HFFc6 (cell line): ENCODE measurements around the gene GABPA. TPM values are rescaled to one million over a fixed set of nuclear protein-coding genes. Genes with fewer than 3 reads are reported as not detected.

Source experiments
- DNase-seq: peaks from one replicate; pipeline ENCODE4 v3.0.0-alpha.2; 2018
- H3K27ac Mint-ChIP-seq: 2 replicates; pipeline ENCODE4 v1.8.0; 2020; ENCODE audit warnings: mild to moderate bottlenecking, mixed read lengths
- H3K27me3 Mint-ChIP-seq: 2 replicates; pipeline ENCODE4 v1.8.0; 2021; ENCODE audit warnings: mild to moderate bottlenecking, moderate library complexity, mixed read lengths; ENCODE audit not compliant: insufficient read depth
- H3K36me3 Mint-ChIP-seq: 2 replicates; pipeline ENCODE4 v1.8.0; 2021; ENCODE audit warnings: low read depth, mixed read lengths
- H3K4me1 Mint-ChIP-seq: 2 replicates; pipeline ENCODE4 v1.8.0; 2020; ENCODE audit warnings: low read depth, mixed read lengths
- H3K4me3 Mint-ChIP-seq: 2 replicates; pipeline ENCODE4 v1.8.0; 2020; ENCODE audit warnings: mild to moderate bottlenecking, moderate library complexity, mixed read lengths
- H3K9me3 Mint-ChIP-seq: 2 replicates; pipeline ENCODE4 v1.8.0; 2020; ENCODE audit warnings: mild to moderate bottlenecking, mixed read lengths
- total RNA-seq, 6 experiments: library from RNA; stranded (reverse); fragmentation: NEBNext Ultra II Directional; extraction: Animal tissue kit (Norgen Biotek cat#: 25700); gene quantifications; 2 replicates in 1 of 6; 3 replicates in 5 of 6; pipeline ENCODE4 v1.2.3, GENCODE V29; 2021
- TF ChIP-seq, protein P1 (sequence below): fragments of 200-600 bp; sonication (generic); IDR thresholded peaks from 2 replicates; pipeline ENCODE4 v1.5.0; 2021; ENCODE audit warnings: antibody characterized with exemption, mild to moderate bottlenecking

The GABPA gene
- total RNA-seq, 6 experiments from 2014 or later, result 15.6 to 20.1 (median 18.4) TPM

DNA sequence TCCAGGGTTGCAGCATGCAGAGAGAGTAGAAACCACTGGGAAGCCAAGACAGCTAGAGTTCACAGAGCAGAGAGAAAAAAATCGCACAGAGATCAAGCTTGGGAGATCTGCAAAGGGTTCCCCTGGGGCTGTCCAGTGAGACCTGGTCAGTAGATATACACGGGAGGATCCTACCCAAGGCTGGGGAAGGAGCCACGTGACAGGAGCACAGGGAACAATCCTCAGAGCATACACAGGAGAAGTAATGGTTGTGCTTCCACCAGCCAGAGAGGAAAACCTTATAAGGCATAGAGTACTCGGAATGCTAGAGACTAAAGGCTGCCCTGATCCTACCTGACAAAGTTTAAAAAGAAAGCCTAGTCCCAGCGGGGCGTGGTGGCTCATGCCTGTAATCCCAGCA lies 53.9 kb downstream of the GABPA start:
- no peak overlapping the region for H3K4me3 Mint-ChIP-seq
- no peak for DNase-seq
- TF ChIP-seq, protein P1, sequence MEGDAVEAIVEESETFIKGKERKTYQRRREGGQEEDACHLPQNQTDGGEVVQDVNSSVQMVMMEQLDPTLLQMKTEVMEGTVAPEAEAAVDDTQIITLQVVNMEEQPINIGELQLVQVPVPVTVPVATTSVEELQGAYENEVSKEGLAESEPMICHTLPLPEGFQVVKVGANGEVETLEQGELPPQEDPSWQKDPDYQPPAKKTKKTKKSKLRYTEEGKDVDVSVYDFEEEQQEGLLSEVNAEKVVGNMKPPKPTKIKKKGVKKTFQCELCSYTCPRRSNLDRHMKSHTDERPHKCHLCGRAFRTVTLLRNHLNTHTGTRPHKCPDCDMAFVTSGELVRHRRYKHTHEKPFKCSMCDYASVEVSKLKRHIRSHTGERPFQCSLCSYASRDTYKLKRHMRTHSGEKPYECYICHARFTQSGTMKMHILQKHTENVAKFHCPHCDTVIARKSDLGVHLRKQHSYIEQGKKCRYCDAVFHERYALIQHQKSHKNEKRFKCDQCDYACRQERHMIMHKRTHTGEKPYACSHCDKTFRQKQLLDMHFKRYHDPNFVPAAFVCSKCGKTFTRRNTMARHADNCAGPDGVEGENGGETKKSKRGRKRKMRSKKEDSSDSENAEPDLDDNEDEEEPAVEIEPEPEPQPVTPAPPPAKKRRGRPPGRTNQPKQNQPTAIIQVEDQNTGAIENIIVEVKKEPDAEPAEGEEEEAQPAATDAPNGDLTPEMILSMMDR, result no peak
- H3K36me3 Mint-ChIP-seq, result no peaks in the 10 kb centered on the region
- H3K4me1 Mint-ChIP-seq, result peaks cover 14% of the 10 kb centered on the region
- no peak overlapping the region for H3K27ac Mint-ChIP-seq
- no peaks in the 10 kb centered on the region for H3K9me3 Mint-ChIP-seq
- H3K27me3 Mint-ChIP-seq, result peaks cover 5% of the 10 kb centered on the region

DNA sequence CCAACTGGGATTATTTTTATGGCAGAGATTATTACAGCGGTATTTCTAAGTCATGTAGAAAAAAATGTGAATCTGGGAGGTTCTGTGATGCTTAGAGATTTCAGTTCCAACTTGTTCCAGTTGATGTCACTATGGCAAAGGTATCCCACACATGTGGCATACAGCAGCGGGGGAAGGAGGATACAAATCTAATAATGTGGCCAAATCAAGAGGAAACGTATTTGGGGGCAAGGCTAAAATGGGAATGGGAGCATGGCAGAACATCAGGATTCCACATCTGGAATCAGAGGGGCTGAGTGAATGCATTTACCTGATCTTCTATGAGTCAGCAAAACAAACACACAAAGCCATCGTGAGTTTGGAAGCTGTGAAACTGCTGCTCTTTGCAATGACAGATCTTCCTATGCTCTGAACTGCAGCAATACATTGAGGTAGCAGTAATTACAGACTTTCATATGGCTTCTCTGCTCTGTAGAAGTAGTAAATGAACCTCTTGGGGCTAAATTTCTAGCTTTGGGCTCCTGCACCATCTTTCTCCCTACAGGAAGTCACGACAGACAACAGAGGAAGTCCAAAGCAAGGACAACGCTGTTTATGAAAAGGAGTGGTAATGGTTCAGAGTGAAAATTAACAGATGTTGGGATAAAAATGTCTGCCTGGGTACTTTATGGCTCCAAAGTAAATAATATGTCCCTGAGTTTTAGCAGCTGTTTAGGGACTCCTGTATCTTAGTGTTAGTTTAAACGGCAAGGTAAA lies 55.5 kb downstream of the GABPA start:
- TF ChIP-seq, protein P1, result peak; percentile 56
- H3K27ac Mint-ChIP-seq, result peak overlapping the region; percentile 31; the same call in 1 of the 2 replicates
- peak; percentile 34 for DNase-seq
- peaks cover 5% of the 10 kb centered on the region for H3K27me3 Mint-ChIP-seq
- peaks cover 14% of the 10 kb centered on the region for H3K4me1 Mint-ChIP-seq
- no peaks in the 10 kb centered on the region for H3K36me3 Mint-ChIP-seq
- H3K4me3 Mint-ChIP-seq, result peak overlapping the region; percentile 84
- no peaks in the 10 kb centered on the region for H3K9me3 Mint-ChIP-seq

DNA sequence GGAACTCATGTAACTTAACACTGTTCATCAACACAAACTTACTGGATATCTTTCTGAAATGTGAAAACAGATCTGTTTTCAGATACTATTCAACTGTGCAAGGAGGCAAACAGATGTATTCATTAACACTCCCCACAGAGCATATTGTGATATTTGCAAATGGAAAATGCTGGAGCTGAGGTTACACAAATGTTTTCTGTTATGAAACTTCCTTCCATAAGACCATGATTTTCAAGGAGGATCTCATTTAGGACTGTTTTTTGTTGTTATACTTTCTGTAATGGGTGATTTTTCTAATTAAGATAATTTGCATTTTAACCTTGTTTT lies 56.1 kb downstream of the GABPA start:
- Mint-ChIP-seq H3K36me3 (no peaks in the 10 kb centered on the region), H3K4me3 (peak overlapping the region; percentile 84), H3K9me3 (no peaks in the 10 kb centered on the region)

DNA sequence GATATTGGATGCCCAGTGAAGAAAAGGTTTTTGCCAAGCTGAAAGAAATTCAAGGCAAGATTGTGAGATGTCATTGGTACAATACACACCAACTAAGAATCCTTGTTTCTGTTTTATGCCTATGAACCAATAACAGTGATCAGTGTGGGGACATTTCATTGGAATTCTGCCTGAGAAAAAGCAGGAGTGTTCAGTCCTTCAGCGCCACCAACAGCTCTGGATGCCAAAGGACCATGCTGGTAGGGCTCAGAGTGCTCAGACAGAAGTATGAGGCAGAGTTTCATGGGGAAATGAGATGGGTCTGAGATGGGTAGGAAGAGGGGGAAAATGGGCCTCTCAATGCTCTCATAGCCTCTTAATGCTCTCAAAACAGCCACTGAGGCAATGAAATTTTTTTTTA lies 56.5 kb downstream of the GABPA start:
- H3K27ac Mint-ChIP-seq, result no peak overlapping the region
- TF ChIP-seq, protein P1, result no peak
- H3K27me3 Mint-ChIP-seq, result peaks cover 5% of the 10 kb centered on the region
- no peak for DNase-seq
- H3K4me1 Mint-ChIP-seq, result peaks cover 14% of the 10 kb centered on the region
- H3K36me3 Mint-ChIP-seq, result no peaks in the 10 kb centered on the region
- no peak overlapping the region for H3K4me3 Mint-ChIP-seq
- no peaks in the 10 kb centered on the region for H3K9me3 Mint-ChIP-seq

More for the DNA sequence above, 56.1 kb downstream of the GABPA start:
- H3K27ac Mint-ChIP-seq, result peak overlapping the region; percentile 31; the same call in 1 of the 2 replicates
- H3K4me1 Mint-ChIP-seq, result peaks cover 14% of the 10 kb centered on the region
- DNase-seq, result no peak
- peaks cover 5% of the 10 kb centered on the region for H3K27me3 Mint-ChIP-seq
- TF ChIP-seq, protein P1, result no peak

DNA sequence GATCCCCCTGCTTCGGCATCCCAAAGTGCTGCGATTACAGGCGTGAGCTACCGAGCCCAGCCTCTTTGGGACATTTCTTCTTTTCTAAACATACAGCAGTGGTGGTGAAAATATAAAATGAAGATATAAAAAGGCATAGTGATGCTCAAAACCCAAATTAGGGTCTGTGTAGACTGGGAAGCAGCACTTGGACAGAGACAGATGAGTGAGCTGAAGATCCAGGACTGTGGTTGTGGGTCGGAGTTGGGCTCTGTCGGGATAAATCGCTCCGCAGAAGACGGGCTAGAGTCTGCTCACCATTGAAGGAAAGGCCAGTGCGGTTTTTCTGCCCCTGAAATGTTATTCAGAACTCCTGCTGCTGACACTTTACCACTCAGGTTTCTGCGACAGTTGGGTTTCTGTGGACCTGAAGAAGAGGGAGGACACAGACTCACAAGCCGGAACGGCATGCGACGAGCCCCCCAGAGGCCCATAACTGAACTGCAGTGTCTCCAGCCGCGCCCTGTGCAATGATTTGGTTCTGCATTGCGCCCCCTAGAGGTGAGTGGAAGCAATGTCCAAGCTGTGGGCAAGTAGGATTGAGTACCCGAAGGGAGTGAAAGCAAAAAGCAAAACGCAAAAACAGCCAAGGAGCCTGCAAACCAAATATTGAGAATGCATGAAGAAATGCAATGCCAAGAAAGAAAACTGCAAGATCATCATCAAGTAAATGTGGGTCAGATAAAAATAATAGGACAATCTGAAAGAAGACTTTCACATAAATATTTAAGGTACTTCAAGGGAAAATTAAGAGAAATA lies 66.6 kb downstream of the GABPA start:
- peaks cover 20% of the 10 kb centered on the region for H3K27me3 Mint-ChIP-seq
- TF ChIP-seq, protein P1, result peak; percentile 98
- no peaks in the 10 kb centered on the region for H3K9me3 Mint-ChIP-seq
- DNase-seq, result peak; percentile 67
- H3K27ac Mint-ChIP-seq, result no peak overlapping the region
- no peaks in the 10 kb centered on the region for H3K36me3 Mint-ChIP-seq
- H3K4me1 Mint-ChIP-seq, result peaks cover 6% of the 10 kb centered on the region
- H3K4me3 Mint-ChIP-seq, result peak overlapping the region; percentile 68; the same call in 1 of the 2 replicates
